ENCODE results near the gene NALF2.

The NALF2 gene

DNA sequence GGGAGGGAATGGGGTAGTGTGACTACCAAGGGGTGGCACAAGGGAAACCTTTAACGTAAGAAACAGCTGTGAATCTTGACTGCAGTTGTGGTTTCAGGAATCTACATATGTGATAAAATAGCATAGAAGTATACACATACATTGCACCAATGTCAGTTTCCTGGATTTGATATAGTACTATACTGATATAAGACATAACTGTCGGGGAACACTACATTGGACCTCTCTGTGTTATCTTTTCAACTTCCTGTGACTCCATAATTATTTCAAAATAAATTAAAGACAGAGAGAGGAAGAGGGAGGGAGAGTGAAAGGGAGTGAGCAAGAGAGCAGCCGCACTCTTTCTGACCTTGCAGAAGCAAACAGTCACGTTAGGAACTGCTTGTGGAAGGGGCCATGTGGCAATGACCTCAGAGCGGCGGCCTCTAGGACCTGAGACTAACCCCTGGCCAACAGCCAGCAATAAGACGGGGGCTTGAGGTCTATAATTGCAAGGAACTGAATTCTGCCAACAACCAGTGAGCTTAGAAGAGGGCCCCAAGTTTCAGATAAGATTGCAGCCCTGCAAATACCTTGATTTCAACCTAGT is 47.4 kb downstream of the NALF2 start:
- TF ChIP-seq SIN3A (IDR thresholded peaks at IDR 0.05; ENCODE audit: borderline replicate concordance, insufficient read depth, low read length) (no peak), FOXP2 (optimal IDR thresholded peaks at IDR 0.05; ENCODE audit: borderline replicate concordance, extremely low read depth, extremely low read length, insufficient read depth) (no peak), REST (IDR thresholded peaks at IDR 0.05; ENCODE audit: insufficient read depth in 1 of 2, low read depth in 2 of 2, low read length in 2 of 2) (no peak), TAF1 (IDR thresholded peaks at IDR 0.05; ENCODE audit: borderline replicate concordance, insufficient read depth, low read length) (no peak), POLR2AphosphoS5 (IDR thresholded peaks at IDR 0.05; ENCODE audit: low read depth, low read length) (no peak)

- TF ChIP-seq TAF1 (IDR thresholded peaks at IDR 0.05; ENCODE audit: borderline replicate concordance, insufficient read depth, low read length) = no peak
- no peak for TF ChIP-seq POLR2AphosphoS5 (IDR thresholded peaks at IDR 0.05; ENCODE audit: low read depth, low read length)
- no peak for TF ChIP-seq FOXP2 (optimal IDR thresholded peaks at IDR 0.05; ENCODE audit: borderline replicate concordance, extremely low read depth, extremely low read length, insufficient read depth)
- TF ChIP-seq SIN3A (IDR thresholded peaks at IDR 0.05; ENCODE audit: borderline replicate concordance, insufficient read depth, low read length) = no peak
- TF ChIP-seq REST (IDR thresholded peaks at IDR 0.05; ENCODE audit: insufficient read depth in 1 of 2, low read depth in 2 of 2, low read length in 2 of 2) = no peak
These were observed 48.4 kb downstream of the NALF2 start for GRCh38 chrX:69552512-69552911.
